ENCODE results near the gene FAM117B. TPM values are rescaled to one million over a fixed set of nuclear protein-coding genes. Genes with fewer than 3 reads are reported as not detected.

FAM117B gene
- total RNA-seq, 1 experiment from 2014 or later: 24.0 TPM

GRCh38 chr2:202720226-202720625 lies 85.5 kb downstream of the FAM117B start:
- no peak for DNase-seq
- H3K23me2 ChIP-seq (ENCODE audit: insufficient read length, low read depth, low read length, poor library complexity, severe bottlenecking): no peaks in the 10 kb centered on the region
- H3K9ac ChIP-seq (ENCODE audit: extremely low read depth, insufficient read length, low read length): no peak overlapping the region

More at GRCh38 chr2:202720226-202720625, 85.5 kb downstream of the FAM117B start:
- Histone ChIP-seq H2AK5ac (ENCODE audit: insufficient read length, low read length) (no peak overlapping the region), H3K4ac (ENCODE audit: low read depth, low read length) (no peak overlapping the region), H3K56ac (ENCODE audit: insufficient read length, low read depth, low read length) (no peak overlapping the region), H3K4me1 (ENCODE audit: insufficient read depth, low read length) (no peaks in the 10 kb centered on the region), H3K23ac (ENCODE audit: insufficient read length, low read depth, low read length) (no peak overlapping the region), H3K27me3 (ENCODE audit: insufficient read depth, low read length) (no peaks in the 10 kb centered on the region), H3K79me1 (ENCODE audit: insufficient read depth, low read depth, low read length, poor library complexity, severe bottlenecking) (no peaks in the 10 kb centered on the region), H4K5ac (ENCODE audit: insufficient read length, low read depth, low read length) (no peak overlapping the region), H2BK20ac (ENCODE audit: low read depth, low read length, poor library complexity, severe bottlenecking) (no peak overlapping the region), H3T11ph (ENCODE audit: low read length) (no peak overlapping the region), H3K18ac (ENCODE audit: insufficient read length, low read depth, low read length) (no peak overlapping the region), H2BK5ac (ENCODE audit: insufficient read length, low read length) (no peak overlapping the region), H3K4me2 (ENCODE audit: insufficient read depth, insufficient read length, low read length) (no peak overlapping the region), H4K8ac (replicated peaks; ENCODE audit: insufficient read length, low read depth, low read length) (no peak overlapping the region), H3K9me3 (ENCODE audit: control insufficient read depth, low read depth, low read length) (no peaks in the 10 kb centered on the region), H2AFZ (ENCODE audit: low read length) (no peak overlapping the region), H3K27ac (ENCODE audit: insufficient read length, low read depth, low read length) (no peak overlapping the region), H3K14ac (ENCODE audit: insufficient read depth, low read length) (no peak overlapping the region), H2BK15ac (ENCODE audit: low read depth, low read length) (no peak overlapping the region), H4K20me1 (ENCODE audit: control insufficient read depth, insufficient read depth, insufficient read length) (no peaks in the 10 kb centered on the region), H4K91ac (ENCODE audit: insufficient read length, low read depth, low read length) (no peak overlapping the region), H3K79me2 (ENCODE audit: insufficient read depth, low read length) (no peaks in the 10 kb centered on the region; the same call in 1 of the 2 replicates), H2BK120ac (ENCODE audit: low read depth, low read length, poor library complexity, severe bottlenecking) (no peak overlapping the region), H2BK12ac (ENCODE audit: insufficient read length, low read depth, low read length) (no peak overlapping the region)
- TF ChIP-seq, protein P1, sequence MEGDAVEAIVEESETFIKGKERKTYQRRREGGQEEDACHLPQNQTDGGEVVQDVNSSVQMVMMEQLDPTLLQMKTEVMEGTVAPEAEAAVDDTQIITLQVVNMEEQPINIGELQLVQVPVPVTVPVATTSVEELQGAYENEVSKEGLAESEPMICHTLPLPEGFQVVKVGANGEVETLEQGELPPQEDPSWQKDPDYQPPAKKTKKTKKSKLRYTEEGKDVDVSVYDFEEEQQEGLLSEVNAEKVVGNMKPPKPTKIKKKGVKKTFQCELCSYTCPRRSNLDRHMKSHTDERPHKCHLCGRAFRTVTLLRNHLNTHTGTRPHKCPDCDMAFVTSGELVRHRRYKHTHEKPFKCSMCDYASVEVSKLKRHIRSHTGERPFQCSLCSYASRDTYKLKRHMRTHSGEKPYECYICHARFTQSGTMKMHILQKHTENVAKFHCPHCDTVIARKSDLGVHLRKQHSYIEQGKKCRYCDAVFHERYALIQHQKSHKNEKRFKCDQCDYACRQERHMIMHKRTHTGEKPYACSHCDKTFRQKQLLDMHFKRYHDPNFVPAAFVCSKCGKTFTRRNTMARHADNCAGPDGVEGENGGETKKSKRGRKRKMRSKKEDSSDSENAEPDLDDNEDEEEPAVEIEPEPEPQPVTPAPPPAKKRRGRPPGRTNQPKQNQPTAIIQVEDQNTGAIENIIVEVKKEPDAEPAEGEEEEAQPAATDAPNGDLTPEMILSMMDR (conservative IDR thresholded peaks at IDR 0.05): no peak
- Mint-ChIP-seq H3K4me3 (no peak overlapping the region), H3K27me3 (ENCODE audit: low read depth) (no peaks in the 10 kb centered on the region), H3K9me3 (peaks cover 17% of the 10 kb centered on the region in 2 experiments), H3K36me3 (ENCODE audit: insufficient read depth in 1 of 3, low read depth in 3 of 3) (peaks cover 10 to 17% (median 15%) of the 10 kb centered on the region in 3 experiments), H3K27ac (no peak overlapping the region), H3K4me1 (peaks cover 4 to 10% of the 10 kb centered on the region in 2 experiments; a peak in 2 of 4 replicates)
- WGBS (ENCODE audit: extremely low coverage, insufficient read length, low lambda C conversion rate): no CpG with 5 or more reads among the region's 2 CpGs

Data from H9 (cell line).